ENCODE measurements around the gene GLMN.

- TF ChIP-seq CTCF (IDR thresholded peaks at IDR 0.05; ENCODE audit: low read depth, low read length, poor library complexity, severe bottlenecking): no peak
- TF ChIP-seq EZH2phosphoT487 (IDR thresholded peaks at IDR 0.05; ENCODE audit: borderline replicate concordance, low read length): no peak
These were observed 23.8 kb downstream of the GLMN start for GRCh38 chr1:92274939-92275338.

Data from DOHH2 (cell line).